Activated effector memory CD4-positive, alpha-beta T cell treated with Interleukin-2 at 50 U/mL for 16 hours (primary cell): Measurements from ENCODE around the gene NMNAT2.
A peak's percentile ranks its signal among the peaks of the same experiment; 100 is the strongest.
"Not testable (repeated sequence)": the region's sequence is repeated elsewhere in the genome, so short reads cannot be mapped to it uniquely, and the experiment has no call there.

Experiments used
- DNase-seq: peaks from one replicate; pipeline ENCODE4 v3.0.0-alpha.2; 2020

Gene NMNAT2

DNA sequence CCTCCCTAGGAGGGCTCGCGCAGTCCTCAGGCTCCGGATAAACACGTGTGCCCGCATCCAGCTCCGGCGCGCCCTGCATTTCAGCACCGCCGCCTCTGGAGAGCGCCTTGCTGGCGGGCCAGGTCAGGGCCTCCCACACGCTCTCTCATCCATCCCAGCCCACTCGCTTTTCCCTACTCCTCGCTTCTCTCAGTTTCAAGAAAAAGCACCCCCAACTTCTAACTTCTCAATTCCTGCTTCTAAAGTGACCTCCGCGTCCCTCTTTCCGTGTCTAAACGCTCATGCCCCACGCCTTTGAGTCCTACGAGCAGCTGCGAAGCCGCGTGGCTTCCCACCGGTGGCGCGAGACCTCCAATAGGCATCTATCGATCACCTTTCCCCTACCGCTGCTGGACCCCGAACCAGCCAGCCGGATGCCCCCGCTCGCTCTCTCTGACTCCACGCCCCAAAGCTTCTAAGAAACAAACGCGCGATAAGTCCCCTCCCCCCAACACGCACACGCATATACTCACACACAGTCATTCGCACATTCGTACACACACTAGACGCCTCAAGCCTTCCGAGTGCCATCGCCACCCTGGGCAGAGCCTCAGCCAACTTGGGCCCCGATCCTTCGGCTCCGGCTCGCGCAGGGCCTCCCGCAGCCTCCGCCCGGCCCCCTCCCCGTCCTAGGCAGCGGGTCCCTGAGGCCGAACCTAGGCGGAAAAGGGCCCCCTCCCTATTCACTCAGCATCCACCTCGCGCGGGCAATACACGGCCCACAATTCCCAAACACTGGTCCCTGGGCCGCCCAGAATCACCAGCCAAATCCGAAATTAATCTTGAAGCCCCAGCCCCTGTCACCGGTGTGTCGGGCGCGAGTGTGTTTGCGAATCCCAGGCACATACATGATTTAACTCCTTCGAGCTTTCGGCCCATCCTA lies 1.1 kb downstream of the NMNAT2 start:
- DNase-seq: peak; percentile 10

DNA sequence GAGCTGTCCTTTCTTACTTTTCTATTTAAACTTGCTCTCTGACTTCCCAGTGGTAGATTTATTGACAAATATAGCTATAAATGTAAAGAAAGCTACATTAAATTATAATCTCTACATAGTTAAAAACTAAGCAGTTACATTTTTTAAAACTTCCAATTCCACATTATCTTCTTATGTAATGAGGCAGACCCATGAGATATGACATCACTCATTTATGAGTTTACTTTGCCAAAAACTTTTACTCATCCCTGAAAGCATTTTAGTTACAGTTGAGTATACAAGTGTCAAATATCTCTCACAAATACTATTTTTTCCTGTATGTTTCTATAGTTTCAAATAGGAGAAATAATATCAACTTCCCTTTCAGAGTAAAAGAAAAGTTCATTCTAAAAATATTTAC lies 3.8 kb downstream of the NMNAT2 start:
- no peak for DNase-seq

DNA sequence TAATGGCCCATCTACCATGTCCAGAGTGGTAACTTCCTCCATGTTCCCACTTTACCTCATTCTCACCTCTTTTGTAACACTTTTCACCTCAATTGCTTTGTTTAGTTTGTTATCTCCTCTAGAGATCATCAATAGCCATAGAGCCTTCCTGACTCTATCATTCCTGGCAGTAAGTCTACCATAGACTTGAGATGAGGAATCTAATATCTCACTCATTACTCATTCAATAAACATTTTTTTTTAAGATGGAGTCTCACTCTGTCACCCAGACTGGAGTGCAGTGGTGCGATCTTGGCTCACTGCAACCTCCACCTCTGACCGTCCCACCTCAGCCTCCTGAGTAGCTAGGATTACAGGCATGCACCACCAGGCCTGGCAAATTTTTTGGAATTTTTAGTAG lies 7.1 kb downstream of the NMNAT2 start:
- DNase-seq: no peak

DNA sequence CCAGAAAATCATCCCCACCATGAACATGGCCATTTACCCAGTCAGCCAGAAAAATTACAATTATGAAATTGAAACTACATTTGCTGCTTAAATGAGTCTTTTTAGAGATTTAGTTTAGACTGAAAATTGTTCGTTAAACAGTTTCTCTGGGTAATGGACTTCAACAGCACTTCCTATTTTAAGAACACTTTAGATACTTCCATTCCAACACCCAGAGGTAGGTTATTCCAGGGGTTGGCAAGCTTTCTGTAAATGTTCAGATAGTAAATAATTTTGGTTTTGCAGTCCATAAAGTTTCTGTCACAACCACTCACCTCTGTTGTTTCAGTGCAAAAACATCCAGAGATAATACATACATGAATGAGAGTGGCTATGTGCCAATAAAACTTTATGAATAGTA lies 10.2 kb downstream of the NMNAT2 start:
- DNase-seq: no peak

DNA sequence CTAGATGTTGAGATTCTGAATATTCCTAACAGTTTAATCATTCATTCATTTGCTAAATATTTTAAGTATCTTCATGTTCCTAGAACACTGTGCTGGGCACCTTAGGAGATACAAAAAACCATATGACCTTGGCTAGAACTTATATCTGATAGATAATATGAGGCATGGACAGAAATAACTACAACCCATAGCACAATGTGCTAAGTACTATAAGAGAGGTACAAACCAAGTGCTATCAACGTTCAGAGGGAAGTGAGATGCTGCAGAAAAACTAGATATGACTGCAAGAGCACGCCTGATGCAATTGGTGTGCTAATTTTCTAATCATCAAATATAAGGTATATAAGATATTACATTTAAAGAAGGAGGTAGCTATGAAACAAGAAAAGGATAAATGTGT lies 10.7 kb downstream of the NMNAT2 start:
- no peak for DNase-seq

DNA sequence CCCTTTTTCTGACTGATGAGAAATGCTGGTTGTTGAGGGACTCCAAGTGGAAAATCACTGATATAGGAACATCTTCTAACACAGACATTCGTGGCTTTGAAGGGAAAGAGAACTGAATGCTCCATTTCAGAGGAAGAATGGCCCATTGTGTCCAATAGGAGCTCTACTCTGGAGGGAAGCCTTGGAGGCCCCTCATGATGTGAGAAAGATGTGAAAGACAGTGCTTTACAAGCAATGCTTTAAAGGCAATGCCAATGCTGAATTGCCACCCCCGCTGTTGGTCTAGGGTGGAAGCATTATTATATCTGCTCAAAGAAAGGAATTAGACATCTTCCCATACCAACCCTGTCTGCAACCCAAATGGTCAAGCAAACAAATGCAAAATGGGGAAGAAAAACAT lies 13.7 kb downstream of the NMNAT2 start:
- no peak for DNase-seq

DNA sequence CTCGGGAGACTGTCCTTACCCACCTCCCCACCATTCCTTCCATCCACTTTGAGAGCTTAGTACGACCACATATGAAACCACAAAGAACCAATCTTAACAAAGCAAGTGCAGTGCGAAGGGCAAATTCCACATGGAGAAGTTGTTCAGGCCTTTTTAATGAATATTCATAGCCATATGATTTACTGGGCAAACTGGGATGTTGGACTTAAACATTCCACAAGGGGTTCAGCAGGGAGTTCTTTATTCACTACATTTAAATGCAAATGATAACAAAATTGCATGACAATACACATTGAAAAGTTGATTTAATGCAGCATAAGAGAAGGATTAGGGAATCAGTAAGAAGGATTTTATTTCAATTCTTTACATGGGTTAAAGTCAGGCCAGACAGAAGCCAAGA lies 14.7 kb downstream of the NMNAT2 start:
- DNase-seq: no peak

DNA sequence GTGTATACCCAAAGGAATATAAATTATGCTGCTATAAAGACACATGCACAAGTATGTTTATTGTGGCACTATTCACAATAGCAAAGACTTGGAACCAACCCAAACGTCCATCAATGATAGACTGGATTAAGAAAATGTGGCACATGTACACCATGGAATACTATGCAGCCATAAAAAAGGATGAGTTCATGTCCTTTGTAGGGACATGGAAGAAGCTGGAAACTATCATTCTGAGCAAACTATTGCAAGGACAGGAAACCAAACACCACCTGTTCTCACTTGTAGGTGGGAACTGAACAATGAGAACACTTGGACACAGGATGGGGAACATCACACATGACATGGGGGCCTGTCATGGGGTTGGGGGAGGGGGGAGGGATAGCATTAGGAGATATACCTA lies 16.6 kb downstream of the NMNAT2 start:
- not testable (repeated sequence) for DNase-seq

DNA sequence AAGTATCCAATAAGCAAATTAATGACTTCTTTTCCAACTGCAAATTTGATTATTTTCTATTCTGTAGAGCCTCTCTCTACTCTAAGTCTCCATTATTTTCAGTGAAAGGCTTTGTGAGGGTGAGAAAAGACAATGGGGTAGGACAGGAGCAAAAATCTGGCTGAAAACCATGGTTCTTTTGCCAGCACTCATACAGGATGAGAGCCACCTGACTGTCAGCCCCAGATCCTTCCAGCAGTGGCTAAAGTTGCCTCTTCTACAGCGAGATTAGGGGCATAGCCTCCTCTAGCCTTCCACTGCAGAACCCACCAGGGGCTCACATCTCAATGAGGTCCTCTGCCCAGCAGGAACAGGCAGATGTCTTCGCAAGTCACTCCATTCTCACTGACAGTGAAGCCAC lies 23.7 kb downstream of the NMNAT2 start:
- DNase-seq: no peak

DNA sequence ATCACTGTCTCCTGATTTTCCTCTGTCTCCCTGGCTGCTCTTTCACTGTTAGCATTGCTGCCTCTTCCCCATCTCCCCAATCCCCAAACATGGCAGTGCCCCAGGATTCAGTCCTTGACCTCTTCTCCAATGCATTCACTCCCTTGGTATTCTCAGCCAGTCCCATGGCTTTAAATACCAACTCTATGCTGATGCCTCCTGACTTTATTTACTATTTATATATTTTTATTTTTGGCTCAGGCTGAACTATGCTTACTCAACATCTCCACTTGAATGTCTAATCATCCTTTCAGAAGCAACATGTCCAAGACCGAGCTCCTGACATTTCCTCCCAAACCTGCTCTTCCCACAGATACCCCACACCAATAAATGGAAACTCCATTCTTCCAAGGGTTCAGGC lies 26.3 kb downstream of the NMNAT2 start:
- no peak for DNase-seq

DNA sequence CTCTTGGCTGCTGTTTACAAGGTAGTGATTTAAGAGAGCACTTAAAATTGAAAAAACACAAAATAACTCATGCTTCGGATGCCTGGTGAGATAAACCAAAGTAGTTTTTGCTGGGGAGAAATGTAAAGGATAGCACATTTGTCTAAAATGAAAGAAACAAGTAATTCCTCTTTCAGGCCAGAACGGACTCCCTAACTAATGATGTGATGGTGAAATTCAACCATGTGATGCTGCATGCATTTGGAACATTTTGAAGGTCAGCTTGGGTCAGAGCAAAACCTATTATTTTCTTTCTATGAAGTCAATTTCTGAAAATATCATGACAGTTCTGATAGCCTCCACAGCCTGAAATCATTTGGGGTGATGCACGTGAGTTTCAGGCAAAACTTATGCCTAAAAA lies 27.6 kb downstream of the NMNAT2 start:
- DNase-seq: no peak

DNA sequence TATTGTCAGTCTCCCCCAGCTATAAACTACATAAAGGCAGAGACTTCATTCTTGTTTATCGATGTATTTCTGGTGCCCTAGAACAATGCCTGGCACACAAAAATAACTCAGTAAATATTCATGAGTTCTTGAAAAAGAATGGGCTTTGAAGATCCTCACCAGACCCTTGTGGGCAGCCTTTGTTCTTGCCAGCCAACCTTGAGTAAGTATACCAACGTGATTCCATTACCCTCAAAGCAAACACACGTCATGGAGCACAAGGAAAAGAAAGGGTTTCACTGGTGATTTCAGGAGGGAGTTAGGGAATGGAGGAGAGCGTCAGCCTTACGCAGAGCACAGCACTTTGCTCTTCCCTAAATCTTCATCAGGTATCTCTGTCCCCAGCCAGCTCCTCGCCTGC lies 29.4 kb downstream of the NMNAT2 start:
- DNase-seq: no peak

DNA sequence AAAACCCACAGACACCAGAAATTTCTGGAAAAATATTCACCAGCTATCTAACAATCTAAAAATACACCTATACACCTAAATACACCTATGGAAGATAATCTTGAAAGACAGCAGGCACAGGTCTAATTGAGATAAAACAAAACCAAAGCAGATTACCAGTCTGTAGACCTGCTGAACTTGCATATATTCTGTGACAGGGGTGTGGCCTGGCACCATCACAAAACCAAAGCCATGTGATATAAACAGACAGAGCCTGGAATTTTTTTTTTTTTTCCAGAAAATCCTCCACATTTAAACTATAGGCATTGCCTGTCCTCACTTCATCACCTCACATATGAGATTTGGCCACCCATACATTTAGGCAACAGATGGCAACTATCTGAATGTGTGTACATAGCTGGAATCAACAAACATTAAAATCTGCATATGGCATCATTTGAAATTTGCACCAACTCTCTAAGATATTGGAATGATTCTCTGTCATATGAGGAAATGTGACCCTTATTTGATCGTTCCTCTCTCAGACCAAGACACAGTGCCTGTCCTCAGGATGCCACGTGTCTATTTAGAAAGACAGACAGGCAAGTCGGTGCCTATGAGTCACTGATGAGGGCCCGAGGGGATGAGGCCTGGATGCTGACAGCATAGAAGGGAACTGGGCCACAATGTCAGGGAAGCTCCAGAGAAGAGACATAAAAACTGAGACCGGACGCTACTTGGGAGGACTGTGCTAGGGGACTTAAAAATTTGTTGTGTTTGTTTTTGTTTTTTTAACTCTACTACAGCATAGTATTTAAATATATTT lies 32.6 kb downstream of the NMNAT2 start:
- no peak for DNase-seq

DNA sequence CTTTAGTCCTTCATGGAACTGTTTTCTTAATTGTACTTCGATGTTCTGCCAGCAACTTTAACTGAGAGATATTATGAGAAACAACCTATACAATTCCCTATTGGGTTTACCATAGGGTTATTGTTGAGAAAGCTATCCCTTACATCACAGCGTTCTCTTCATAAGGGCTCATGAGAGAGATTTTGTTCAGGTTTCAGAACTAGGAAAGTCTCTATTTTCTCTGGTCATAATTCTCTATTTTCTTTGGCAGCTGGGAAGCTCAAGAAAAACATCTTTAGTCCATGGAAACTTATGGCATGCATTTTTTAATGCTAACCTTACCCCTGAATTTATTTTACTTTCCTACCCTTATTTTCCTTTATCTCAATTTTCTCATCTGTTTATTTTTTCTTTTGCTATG lies 38.2 kb downstream of the NMNAT2 start:
- DNase-seq: no peak

DNA sequence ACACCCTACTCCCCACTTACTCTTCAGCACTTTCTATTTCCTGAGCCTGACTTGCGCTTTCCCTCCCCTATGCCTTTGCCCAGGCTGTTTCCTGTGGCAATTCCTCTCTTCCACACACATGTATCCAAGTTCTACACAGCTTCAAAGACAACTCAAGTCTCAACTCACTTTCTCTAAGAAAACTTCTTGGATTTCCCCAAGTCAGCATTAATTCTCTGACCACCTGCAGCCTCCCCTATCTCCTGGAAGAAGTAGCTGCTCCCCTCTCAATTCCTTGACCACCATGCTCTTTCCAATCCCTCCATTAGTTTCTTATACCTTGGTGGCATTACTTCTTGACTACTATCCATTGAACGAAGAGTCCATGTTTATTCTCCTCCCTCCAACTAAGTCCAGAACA lies 42.8 kb downstream of the NMNAT2 start:
- no peak for DNase-seq

DNA sequence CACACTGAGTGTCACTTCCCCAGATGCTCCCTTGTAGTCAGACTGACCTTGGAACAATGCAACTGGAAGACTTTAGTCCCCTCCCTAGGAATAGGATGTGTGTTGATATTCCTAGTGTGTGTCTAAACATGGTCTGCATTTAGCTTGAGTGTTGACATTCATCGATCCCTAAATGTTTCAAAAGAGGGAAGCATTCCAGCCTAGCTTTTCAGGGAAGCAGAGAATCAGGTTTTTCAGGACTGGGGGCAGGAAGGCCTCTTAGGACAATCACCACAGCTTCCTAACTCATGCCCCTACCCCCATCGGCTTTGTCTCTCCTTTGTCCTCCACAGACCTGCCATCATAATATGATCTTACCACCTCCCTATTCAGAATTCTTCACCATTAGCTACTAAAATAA lies 43.4 kb downstream of the NMNAT2 start:
- no peak for DNase-seq

DNA sequence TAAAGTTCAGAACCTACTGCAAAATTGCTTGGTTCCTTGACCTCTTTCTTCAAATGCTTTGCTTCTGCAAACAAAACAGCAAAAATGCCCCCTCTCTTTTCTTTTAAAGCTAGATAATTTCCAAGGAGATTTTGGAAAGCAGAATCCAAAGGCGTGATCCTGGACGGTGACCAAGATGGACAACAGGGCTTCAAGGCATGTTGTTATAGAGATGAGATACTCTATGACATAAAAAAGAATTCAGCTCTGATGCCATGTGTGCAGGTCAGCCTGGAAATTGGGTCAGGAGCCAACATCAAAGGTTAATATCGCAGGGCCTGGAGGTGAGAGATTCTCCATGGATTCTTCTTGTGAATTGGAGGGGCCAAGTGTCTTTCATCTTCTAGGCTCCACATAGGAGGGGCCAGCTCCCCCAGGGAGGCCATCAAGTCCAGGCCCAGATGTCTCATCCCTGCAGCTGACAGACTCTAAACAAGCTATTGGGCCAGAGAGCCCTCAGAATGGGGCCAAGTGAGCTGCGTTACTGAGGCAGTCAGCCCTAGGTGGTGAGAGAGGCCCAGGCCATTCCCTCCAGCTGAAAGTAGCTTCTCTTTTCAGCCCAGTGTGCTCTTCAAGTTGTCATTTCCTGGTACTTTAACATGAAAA lies 45.5 kb downstream of the NMNAT2 start:
- DNase-seq: no peak

DNA sequence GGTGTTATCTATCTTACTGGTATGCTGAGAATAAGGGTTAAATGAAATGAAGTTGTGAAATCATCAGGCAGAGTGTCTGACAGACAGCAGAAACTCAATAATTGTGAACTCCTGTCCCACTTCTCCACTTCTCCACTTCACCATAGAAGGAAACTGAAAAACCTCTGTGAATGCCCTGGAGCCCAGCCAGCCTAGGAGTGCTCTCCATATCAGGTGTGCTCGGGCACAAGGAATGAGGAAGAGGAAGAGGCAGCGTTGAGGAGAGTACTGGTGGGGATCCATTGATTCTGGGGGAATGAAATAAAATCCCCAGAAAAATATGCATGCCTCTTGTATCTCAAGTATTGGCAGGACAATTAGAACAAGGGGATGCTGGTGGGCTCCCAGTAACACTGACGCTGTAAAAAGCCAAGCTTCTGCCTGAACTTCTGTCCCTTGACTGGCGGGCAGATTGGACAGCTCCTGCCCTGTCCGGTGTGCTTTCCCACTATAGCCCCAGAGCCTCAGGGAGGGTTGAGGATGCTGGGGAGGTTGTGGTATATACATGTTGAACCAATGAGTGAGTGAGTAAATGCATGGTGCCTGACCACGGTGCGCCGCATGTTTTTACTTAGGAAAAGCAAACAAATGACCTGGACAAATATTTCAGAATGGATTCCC lies 47.7 kb downstream of the NMNAT2 start:
- no peak for DNase-seq

DNA sequence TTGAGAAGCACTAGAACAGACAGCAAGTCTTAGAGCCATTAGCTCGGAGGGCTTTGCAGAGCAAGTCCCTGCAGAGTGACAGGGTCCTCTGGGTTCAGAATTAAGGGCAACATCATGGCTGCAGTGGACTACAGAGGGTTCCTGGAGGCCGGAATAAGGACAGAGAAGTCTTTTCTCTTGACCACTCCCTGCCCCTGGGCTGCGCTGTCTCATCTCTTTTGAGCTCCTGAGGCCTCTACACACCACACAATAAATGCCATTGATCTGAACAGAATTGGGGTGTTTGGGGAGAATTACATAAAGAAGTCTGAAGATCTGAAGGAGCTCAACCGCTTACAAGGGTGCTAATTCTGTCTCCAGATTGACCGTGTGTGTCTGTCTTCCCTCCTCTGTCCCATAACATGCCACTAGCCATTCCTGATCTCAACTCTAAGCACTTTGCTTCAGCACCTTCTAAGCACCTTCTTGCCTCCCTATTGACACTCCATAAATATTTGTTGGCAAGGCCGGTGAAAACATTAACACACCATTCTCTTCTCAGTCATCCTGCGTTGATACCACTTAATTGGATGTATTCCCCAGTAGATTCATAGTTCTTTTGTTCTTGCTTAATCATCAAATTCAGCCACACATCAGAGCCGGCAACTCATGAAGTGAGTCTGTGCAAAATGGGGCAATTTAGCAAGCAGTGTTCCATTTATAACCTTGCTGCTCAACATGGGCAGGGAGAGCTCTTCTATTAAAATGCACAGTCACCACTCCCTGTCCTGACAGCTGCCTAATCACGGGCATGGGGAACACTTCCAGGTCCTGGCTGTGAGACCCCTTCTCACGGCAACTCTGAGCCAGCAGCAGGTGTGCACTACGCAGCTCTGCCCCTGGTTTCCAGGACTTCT lies 49.7 kb downstream of the NMNAT2 start:
- DNase-seq: no peak

DNA sequence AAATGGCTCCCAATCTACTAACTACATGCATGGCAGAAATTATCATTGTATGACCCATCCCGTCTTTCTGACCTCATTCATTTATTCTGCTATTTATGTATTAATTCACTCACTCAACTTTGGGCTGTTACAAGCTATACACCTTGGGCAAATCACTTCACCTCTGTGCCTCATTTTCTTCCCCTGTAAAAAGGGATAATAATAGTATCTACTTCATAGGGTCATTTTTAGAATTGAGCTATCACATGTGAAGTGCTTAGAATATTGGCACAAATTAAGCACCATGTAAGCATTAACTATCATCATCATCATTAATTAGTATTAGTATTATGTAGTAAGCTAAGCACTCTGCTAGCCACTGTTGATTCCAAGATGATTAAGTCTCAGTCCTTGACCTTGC lies 52.1 kb downstream of the NMNAT2 start:
- no peak for DNase-seq

DNA sequence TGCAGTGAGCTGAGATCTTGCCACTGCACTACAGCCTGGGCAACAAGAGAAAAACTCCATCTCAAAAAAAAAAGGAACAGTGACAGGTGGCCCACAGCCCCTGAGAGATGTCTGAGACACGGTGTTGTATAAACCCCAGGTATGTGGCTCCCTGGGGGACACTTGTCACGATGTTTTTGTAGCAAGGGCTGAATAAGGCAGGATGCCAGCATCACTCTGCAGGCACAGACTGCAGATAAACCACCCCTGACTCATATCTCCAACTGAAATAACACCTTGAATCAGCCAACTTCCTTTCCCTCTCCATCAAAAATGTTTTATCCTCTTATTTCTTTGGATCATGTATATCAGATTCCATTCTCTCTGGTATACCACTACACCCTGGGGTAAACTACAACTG lies 52.5 kb downstream of the NMNAT2 start:
- DNase-seq: no peak

DNA sequence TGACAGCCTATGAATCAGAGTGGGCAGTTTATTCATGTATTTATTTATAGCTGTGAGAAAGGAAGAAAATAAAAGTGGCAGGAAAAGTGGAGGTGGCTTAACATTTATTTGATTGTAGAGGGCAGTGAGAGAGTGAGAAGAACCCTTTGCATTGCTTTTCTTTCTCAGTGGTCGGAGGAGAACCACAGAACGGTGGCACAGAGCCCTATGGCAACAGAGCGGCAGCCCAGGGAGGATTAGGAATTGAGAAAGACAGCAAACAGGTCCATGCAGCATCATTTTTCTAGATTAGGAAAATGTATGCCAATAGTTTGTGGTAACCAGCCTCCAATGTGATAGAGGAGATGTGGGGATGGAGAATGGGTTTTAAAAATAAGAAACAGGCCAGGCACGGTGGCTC lies 53.1 kb downstream of the NMNAT2 start:
- no peak for DNase-seq
